Osteoblast (primary cell): ENCODE results near the gene MGAT4B. TPM values are rescaled to one million over a fixed set of nuclear protein-coding genes. Genes with fewer than 3 reads are reported as not detected.

Experiments used
- DNase-seq: peaks from one replicate; pipeline ENCODE4 v3.0.0; 2011; ENCODE audit warnings: low spot score, mixed read lengths; ENCODE audit not compliant: insufficient read length; ENCODE audit errors: missing footprints
- H2AFZ ChIP-seq: 2 replicates; pipeline ENCODE4 v1.6.0; 2011; ENCODE audit warnings: mild to moderate bottlenecking, low read length
- H3K27ac ChIP-seq: 2 replicates; pipeline ENCODE4 v1.5.1; 2011; ENCODE audit warnings: mild to moderate bottlenecking, low read depth, low read length, moderate library complexity
- H3K27me3 ChIP-seq: 2 replicates; pipeline ENCODE4 v1.6.0; 2012; ENCODE audit warnings: mild to moderate bottlenecking, control low read depth, inconsistent platforms, low read length, moderate library complexity; ENCODE audit not compliant: insufficient read depth
- H3K36me3 ChIP-seq: 2 replicates; pipeline ENCODE4 v1.5.1; 2011; ENCODE audit warnings: mild to moderate bottlenecking, low read length, control low read depth, moderate library complexity; ENCODE audit not compliant: insufficient read depth
- H3K4me1 ChIP-seq: 2 replicates; pipeline ENCODE4 v1.5.1; 2011; ENCODE audit warnings: mild to moderate bottlenecking, low read length, control low read depth, moderate library complexity; ENCODE audit not compliant: insufficient read depth
- H3K4me2 ChIP-seq: 2 replicates; pipeline ENCODE4 v1.6.0; 2011; ENCODE audit warnings: mild to moderate bottlenecking, low read length; ENCODE audit not compliant: insufficient read depth
- H3K4me3 ChIP-seq: fragments of 200-600 bp; sonication (generic); 3 replicates; pipeline ENCODE4 v1.5.1; 2012; ENCODE audit warnings: mild to moderate bottlenecking, low read length, inconsistent platforms; ENCODE audit not compliant: insufficient read depth
- H3K79me2 ChIP-seq: 2 replicates; pipeline ENCODE4 v1.6.0; 2012; ENCODE audit warnings: mild to moderate bottlenecking, low read length, control low read depth, inconsistent platforms; ENCODE audit not compliant: insufficient read depth
- H3K9me3 ChIP-seq: 2 replicates; pipeline ENCODE4 v1.5.1; 2011; ENCODE audit warnings: low read depth, low read length, control low read depth
- H4K20me1 ChIP-seq: 2 replicates; pipeline ENCODE4 v1.6.0; 2012; ENCODE audit warnings: mild to moderate bottlenecking, low read length, control low read depth; ENCODE audit not compliant: insufficient read depth
- total RNA-seq: library from RNA; depleted of rRNA; stranded (reverse); fragments of >200 nt; gene quantifications from 2 replicates; pipeline ENCODE4 v1.2.3, GENCODE V29; 2012
- TF ChIP-seq, protein P1 (sequence below): IDR thresholded peaks from 2 replicates; pipeline ENCODE4 v1.5.1; 2011; ENCODE audit warnings: mild to moderate bottlenecking, low read depth, low read length, moderate library complexity; ENCODE audit errors: extremely low read depth

The MGAT4B gene
- total RNA-seq = 90.5 and 95.9 TPM in 2 replicates

DNA sequence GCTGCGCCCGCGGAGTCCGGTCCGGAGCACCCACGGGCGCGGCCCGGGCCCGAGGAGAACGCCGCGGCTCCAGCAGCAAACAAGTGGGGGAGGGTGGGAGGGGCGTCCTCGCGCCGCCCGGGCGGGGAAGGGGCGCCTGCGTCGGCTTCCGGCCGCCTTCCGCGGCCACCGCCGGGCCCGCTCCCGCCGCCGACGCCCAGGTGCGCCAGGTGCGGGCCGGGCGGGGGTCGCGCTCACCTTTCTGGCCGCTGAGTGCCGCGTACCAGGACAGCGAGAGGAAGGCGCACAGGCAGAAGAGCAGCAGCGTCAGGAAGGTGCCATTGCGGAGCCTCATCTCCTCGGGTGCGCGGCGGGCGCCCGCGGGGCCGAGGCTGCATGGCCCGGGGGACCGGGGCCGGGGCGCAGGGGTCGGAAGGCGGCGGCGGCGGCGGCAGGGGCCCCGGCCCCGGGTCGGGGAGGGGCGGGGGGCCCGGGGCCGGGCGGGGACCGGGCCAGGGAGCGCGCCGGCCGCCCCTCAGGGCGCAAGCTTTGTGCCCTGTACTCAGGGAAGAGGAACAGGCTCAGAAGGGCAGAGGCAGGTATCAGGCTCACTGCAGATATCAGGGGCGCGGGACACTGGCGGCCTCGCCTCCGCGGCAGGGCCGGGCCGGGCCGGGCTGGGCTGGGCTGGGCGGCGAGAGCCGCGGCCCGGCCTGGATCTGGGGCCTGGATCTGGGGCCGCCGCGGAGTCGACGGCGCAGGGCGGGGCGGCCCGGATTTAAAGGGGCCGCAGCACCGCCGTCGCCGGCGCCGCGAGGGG, at the start of gene MGAT4B:
TSS of gene MGAT4B (minus strand) at position 617 of the 799 bp plus-strand sequence. CDS start at position 334, 283 bp downstream.
- TF ChIP-seq, protein P1, sequence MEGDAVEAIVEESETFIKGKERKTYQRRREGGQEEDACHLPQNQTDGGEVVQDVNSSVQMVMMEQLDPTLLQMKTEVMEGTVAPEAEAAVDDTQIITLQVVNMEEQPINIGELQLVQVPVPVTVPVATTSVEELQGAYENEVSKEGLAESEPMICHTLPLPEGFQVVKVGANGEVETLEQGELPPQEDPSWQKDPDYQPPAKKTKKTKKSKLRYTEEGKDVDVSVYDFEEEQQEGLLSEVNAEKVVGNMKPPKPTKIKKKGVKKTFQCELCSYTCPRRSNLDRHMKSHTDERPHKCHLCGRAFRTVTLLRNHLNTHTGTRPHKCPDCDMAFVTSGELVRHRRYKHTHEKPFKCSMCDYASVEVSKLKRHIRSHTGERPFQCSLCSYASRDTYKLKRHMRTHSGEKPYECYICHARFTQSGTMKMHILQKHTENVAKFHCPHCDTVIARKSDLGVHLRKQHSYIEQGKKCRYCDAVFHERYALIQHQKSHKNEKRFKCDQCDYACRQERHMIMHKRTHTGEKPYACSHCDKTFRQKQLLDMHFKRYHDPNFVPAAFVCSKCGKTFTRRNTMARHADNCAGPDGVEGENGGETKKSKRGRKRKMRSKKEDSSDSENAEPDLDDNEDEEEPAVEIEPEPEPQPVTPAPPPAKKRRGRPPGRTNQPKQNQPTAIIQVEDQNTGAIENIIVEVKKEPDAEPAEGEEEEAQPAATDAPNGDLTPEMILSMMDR = no peak
- H3K36me3 ChIP-seq = peaks cover 5% of the 10 kb centered on the region
- peaks cover 45% of the 10 kb centered on the region for H3K79me2 ChIP-seq
- peak; percentile 100 for DNase-seq
- H2AFZ ChIP-seq = no peak within 1 kb of the TSS
- H3K4me1 ChIP-seq = peaks cover 28% of the 10 kb centered on the region
- no peaks in the 10 kb centered on the region for H3K27me3 ChIP-seq
- peaks cover 37% of the 10 kb centered on the region for H4K20me1 ChIP-seq
- peak within 1 kb of the TSS; percentile 80 for H3K4me3 ChIP-seq
- peak within 1 kb of the TSS; percentile 86 for H3K4me2 ChIP-seq
- no peaks in the 10 kb centered on the region for H3K9me3 ChIP-seq
- peak within 1 kb of the TSS; percentile 58 for H3K27ac ChIP-seq

DNA sequence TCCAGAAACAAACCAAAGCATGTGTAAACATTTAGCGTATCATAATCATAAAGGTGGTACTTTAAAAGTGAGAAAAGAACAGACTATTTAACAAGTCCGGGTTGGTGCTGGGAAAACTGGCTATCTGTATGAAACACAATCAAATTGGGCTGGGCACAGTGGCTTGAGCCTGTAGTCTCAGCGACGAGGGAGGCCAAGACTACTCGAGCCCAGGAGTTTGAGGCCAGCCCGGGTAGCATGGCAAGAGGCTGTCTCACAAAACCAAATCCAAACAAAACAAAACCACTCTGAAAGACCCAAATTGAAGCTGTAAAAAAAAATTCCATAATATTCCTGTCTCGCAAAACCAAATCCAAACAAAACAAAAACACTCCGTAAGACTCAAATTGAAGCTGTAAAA, 47.7 kb upstream of the MGAT4B start:
- Histone ChIP-seq H3K4me3 (no peak overlapping the region), H3K36me3 (peaks cover 30% of the 10 kb centered on the region), H2AFZ (no peak overlapping the region), H3K4me2 (peak overlapping the region; percentile 2), H3K27me3 (no peaks in the 10 kb centered on the region), H3K27ac (no peak overlapping the region), H4K20me1 (peaks cover 4% of the 10 kb centered on the region), H3K79me2 (peaks cover 35% of the 10 kb centered on the region), H3K9me3 (no peaks in the 10 kb centered on the region), H3K4me1 (peaks cover 4% of the 10 kb centered on the region)
- TF ChIP-seq, protein P1 = no peak
- peak; percentile 63 for DNase-seq

DNA sequence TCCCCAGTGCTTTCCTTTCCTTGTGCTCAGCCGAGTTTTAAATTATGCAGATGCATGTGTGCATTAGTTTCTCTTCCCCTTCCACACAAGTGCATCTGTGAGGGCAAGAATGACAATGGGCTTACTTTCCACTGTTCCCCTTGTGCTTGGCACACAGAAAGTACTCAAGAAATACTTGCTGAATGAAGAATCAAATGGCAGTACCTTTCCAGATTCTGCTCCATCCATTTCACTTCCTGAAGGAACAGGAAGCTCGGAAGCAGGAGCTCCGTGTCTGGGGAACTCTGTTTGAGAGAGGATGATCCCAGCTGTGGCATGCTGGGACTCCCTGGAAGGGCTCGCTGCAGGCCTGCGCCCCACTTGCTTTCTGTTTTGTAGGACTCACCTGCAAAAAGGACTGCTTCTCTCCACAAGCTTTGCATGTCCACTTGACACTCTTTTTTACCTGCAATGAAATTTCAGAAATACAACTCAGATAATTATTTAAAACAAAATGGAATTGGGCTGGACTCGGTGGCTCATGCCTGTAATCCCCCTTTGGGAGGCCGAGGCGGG, 46.4 kb upstream of the MGAT4B start:
- no peak overlapping the region for H2AFZ ChIP-seq
- H3K36me3 ChIP-seq = peaks cover 37% of the 10 kb centered on the region
- no peak overlapping the region for H3K27ac ChIP-seq
- DNase-seq = peak; percentile 19
- TF ChIP-seq, protein P1 = no peak
- peaks cover 30% of the 10 kb centered on the region for H3K79me2 ChIP-seq
- peaks cover under 1% of the 10 kb centered on the region for H4K20me1 ChIP-seq
- peaks cover 4% of the 10 kb centered on the region for H3K4me1 ChIP-seq
- H3K4me2 ChIP-seq = no peak overlapping the region
- H3K4me3 ChIP-seq = no peak overlapping the region
- H3K9me3 ChIP-seq = no peaks in the 10 kb centered on the region
- H3K27me3 ChIP-seq = no peaks in the 10 kb centered on the region

DNA sequence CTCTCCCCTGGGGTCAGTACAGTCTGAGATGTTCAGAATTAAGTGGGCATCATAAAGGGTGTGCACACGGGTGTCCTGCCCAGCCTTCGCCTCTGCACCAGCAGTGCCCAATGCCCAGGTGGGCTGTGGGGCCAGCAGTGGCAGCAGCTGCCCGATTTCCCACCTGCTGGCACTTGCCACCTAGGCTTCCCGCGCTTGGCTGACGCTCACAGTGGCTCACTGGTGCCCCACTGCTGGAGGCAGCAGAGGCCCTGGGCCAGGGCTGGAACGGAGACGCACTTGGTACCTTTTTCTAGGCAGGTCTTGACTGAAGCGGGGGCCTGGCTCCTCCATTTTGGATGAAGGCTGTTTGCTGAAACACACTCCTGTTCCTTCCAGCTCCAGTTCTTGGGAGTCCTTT, 35.0 kb upstream of the MGAT4B start:
- H3K4me3 ChIP-seq = no peak overlapping the region
- H3K36me3 ChIP-seq = peaks cover 22% of the 10 kb centered on the region
- DNase-seq = peak; percentile 15
- no peak overlapping the region for H2AFZ ChIP-seq
- peaks cover 3% of the 10 kb centered on the region for H4K20me1 ChIP-seq
- no peaks in the 10 kb centered on the region for H3K79me2 ChIP-seq
- no peak overlapping the region for H3K4me2 ChIP-seq
- H3K27me3 ChIP-seq = no peaks in the 10 kb centered on the region
- no peaks in the 10 kb centered on the region for H3K4me1 ChIP-seq
- H3K27ac ChIP-seq = no peak overlapping the region
- no peaks in the 10 kb centered on the region for H3K9me3 ChIP-seq
- TF ChIP-seq, protein P1 = no peak
